Cardiac muscle cell (in vitro differentiated cells and primary cell): ENCODE data around the gene GIGYF2. TPM values are rescaled to one million over a fixed set of nuclear protein-coding genes. Genes with fewer than 3 reads are reported as not detected.

ENCODE experiments used
- DNase-seq, 2 donors: peaks; one replicate each; pipeline versions ENCODE4 v3.0.0 to v3.0.0-alpha.2; 2010 to 2017; ENCODE audit warnings: low read depth in 1 of 2, low spot score in 1 of 2
- H3K27ac ChIP-seq: fragments of 200-600 bp; sonication (generic); 2 replicates; pipeline ENCODE4 v1.5.1; 2016
- H3K27me3 ChIP-seq: fragments of 200-600 bp; sonication (generic); 2 replicates; pipeline ENCODE4 v1.6.0; 2016; ENCODE audit warnings: control low read depth
- H3K36me3 ChIP-seq: fragments of 200-600 bp; sonication (generic); 2 replicates; pipeline ENCODE4 v1.5.1; 2016; ENCODE audit warnings: control low read depth
- H3K4me1 ChIP-seq: fragments of 200-600 bp; sonication (generic); 2 replicates; pipeline ENCODE4 v1.8.1; 2017; ENCODE audit warnings: low read depth, mild to moderate bottlenecking, mixed run types
- H3K4me3 ChIP-seq: fragments of 200-600 bp; sonication (generic); 2 replicates; pipeline ENCODE4 v1.5.1; 2016; ENCODE audit warnings: mild to moderate bottlenecking
- H3K9me3 ChIP-seq: fragments of 200-600 bp; sonication (generic); 2 replicates; pipeline ENCODE4 v1.5.1; 2017; ENCODE audit warnings: low read depth, mild to moderate bottlenecking, control low read depth
- CTCF ChIP-seq: IDR thresholded peaks from 2 replicates; pipeline ENCODE4 v1.5.1; 2012; ENCODE audit warnings: low read depth, mild to moderate bottlenecking, low read length
- polyA plus RNA-seq: library from polyadenylated mRNA; unstranded; fragments of >200 nt; fragmentation: Nextera tagmentation; extraction: Ambion mirVana; gene quantifications from 2 replicates; pipeline ENCODE4 v1.2.1, GENCODE V29; 2016
- total RNA-seq: library from RNA; depleted of rRNA; stranded (reverse); fragments of >200 nt; gene quantifications from 2 replicates; pipeline ENCODE4 v1.2.3, GENCODE V29; 2016

Gene GIGYF2
- total and polyA plus RNA-seq, 2 experiments from 2014 or later, result 36.9 to 52.1 TPM

- no peaks in the 10 kb centered on the region for H3K9me3 ChIP-seq
- H3K27ac ChIP-seq, result no peak overlapping the region
- H3K4me3 ChIP-seq, result no peak overlapping the region
- H3K27me3 ChIP-seq, result peaks cover 4% of the 10 kb centered on the region
- H3K4me1 ChIP-seq, result no peaks in the 10 kb centered on the region
- no peaks in the 10 kb centered on the region for H3K36me3 ChIP-seq
- DNase-seq, result no peak
- TF ChIP-seq CTCF, result no peak
These were observed 185.5 kb downstream of the GIGYF2 start for GRCh38 chr2:232882505-232883115.

- no peak for DNase-seq
- TF ChIP-seq CTCF, result no peak
- Histone ChIP-seq H3K27ac (no peak overlapping the region), H3K4me1 (no peaks in the 10 kb centered on the region), H3K9me3 (no peaks in the 10 kb centered on the region), H3K27me3 (no peaks in the 10 kb centered on the region), H3K4me3 (no peak overlapping the region), H3K36me3 (no peaks in the 10 kb centered on the region)
These were observed 186.1 kb downstream of the GIGYF2 start for GRCh38 chr2:232883116-232883721.

GRCh38 chr2:232884001-232884421, 186.9 kb downstream of the GIGYF2 start:
- Histone ChIP-seq H3K9me3 (no peaks in the 10 kb centered on the region), H3K4me1 (no peaks in the 10 kb centered on the region), H3K27me3 (no peaks in the 10 kb centered on the region), H3K4me3 (no peak overlapping the region), H3K27ac (no peak overlapping the region), H3K36me3 (no peaks in the 10 kb centered on the region)
- no peak for DNase-seq
- TF ChIP-seq CTCF, result no peak

GRCh38 chr2:232884549-232885263, 187.6 kb downstream of the GIGYF2 start:
- Histone ChIP-seq H3K9me3 (no peaks in the 10 kb centered on the region), H3K27me3 (no peaks in the 10 kb centered on the region), H3K4me1 (no peaks in the 10 kb centered on the region), H3K36me3 (no peaks in the 10 kb centered on the region), H3K4me3 (no peak overlapping the region), H3K27ac (no peak overlapping the region)
- no peak for DNase-seq
- no peak for TF ChIP-seq CTCF

- no peaks in the 10 kb centered on the region for H3K9me3 ChIP-seq
- H3K27ac ChIP-seq, result no peak overlapping the region
- H3K4me1 ChIP-seq, result no peaks in the 10 kb centered on the region
- H3K4me3 ChIP-seq, result no peak overlapping the region
- no peaks in the 10 kb centered on the region for H3K27me3 ChIP-seq
- DNase-seq, result no peak
- no peak for TF ChIP-seq CTCF
- no peaks in the 10 kb centered on the region for H3K36me3 ChIP-seq
These were observed 188.3 kb downstream of the GIGYF2 start for GRCh38 chr2:232885264-232885961.
